OCI-M1 (cell line): Measurements from ENCODE around the gene IL2RG.

Experiments
- DNase-seq: peaks from one replicate; lab custom pipeline; 2025; lab: John Stamatoyannopoulos, UW

IL2RG gene

GRCh38 chrX:71068044-71068918, 43.1 kb downstream of the IL2RG start, which contains the start of gene SNX12:
TSS of gene SNX12 (minus strand) at chrX:71068334. CDS start at chrX:71068306, 28 bp downstream.
- peak; percentile 95 for DNase-seq

- DNase-seq = no peak
These were observed 43.7 kb downstream of the IL2RG start for GRCh38 chrX:71067712-71068043.

DNA sequence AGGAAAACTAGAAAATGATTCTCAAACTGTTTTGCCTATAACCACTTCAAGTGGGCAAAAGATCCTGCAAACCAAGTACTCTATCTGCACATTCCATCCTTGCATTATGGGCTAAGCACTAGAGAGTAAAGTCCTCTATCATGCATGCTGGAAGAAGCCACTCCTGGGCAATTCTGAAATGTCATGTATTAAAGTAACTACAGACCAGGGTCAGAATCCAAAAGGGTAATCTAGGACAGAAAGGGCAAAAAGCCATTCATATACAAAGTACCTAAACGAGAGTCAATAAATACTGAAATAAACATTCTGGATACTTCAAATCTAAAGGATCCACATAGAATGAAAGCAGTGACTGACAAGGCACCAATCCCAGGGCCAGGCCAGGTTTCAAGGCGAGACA, 44.3 kb downstream of the IL2RG start:
- DNase-seq = no peak

GRCh38 chrX:71060127-71060526, 51.2 kb downstream of the IL2RG start:
- DNase-seq = no peak

- DNase-seq = peak; percentile 11
These were observed 53.4 kb downstream of the IL2RG start for GRCh38 chrX:71057848-71058530.
